Measurements from ENCODE around the gene PKP3. TPM values are rescaled to one million over a fixed set of nuclear protein-coding genes. Genes with fewer than 3 reads are reported as not detected.
"Not testable (repeated sequence)": the region's sequence is repeated elsewhere in the genome, so short reads cannot be mapped to it uniquely, and the experiment has no call there.

PKP3 gene
- total RNA-seq, 4 donors from 2014 or later = 4.6 to 16.2 (median 13.5) TPM

- H3K4me1 ChIP-seq = peaks cover 0 to 29% (median 13%) of the 10 kb centered on the region in 4 donors
- H3K27ac ChIP-seq = no peak overlapping the region
- no peaks in the 10 kb centered on the region for H3K27me3 ChIP-seq
- DNase-seq (ENCODE audit: low spot score in 2 of 2) = no peak
- H3K9me3 ChIP-seq = no peaks in the 10 kb centered on the region
- 87 to 93% methylated on average over 6 to 15 of the region's 15 CpGs for WGBS, 2 donors
- no peak overlapping the region for H3K4me3 ChIP-seq
- no peaks in the 10 kb centered on the region for H3K36me3 ChIP-seq
- TF ChIP-seq CTCF (IDR thresholded peaks at IDR 0.05) (no peak), EP300 (IDR thresholded peaks at IDR 0.05) (no peak), POLR2A (IDR thresholded peaks at IDR 0.05) (no peak)
Observed at GRCh38 chr11:408154-409007, 14.4 kb downstream of the PKP3 start.

- no peaks in the 10 kb centered on the region for H3K9me3 ChIP-seq
- 93 to 100% methylated on average over 3 to 4 of the region's 7 CpGs for WGBS, 2 donors
- no peak overlapping the region for H3K27ac ChIP-seq
- DNase-seq (ENCODE audit: low spot score in 2 of 2) = no peak
- H3K36me3 ChIP-seq = no peaks in the 10 kb centered on the region
- no peak for TF ChIP-seq EP300 (IDR thresholded peaks at IDR 0.05)
- TF ChIP-seq CTCF (IDR thresholded peaks at IDR 0.05) = no peak
- no peak for TF ChIP-seq POLR2A (IDR thresholded peaks at IDR 0.05)
- no peak overlapping the region for H3K4me3 ChIP-seq
- no peaks in the 10 kb centered on the region for H3K27me3 ChIP-seq
- H3K4me1 ChIP-seq = peaks cover 0 to 29% (median 13%) of the 10 kb centered on the region in 4 donors
Observed at GRCh38 chr11:409008-409599, 15.1 kb downstream of the PKP3 start.

GRCh38 chr11:409600-410483 lies 15.8 kb downstream of the PKP3 start:
- Histone ChIP-seq H3K27ac (no peak overlapping the region), H3K4me3 (no peak overlapping the region), H3K27me3 (peaks cover 0 to under 1% of the 10 kb centered on the region in 2 donors), H3K36me3 (no peaks in the 10 kb centered on the region), H3K4me1 (peaks cover 0 to 27% (median 13%) of the 10 kb centered on the region in 4 donors), H3K9me3 (no peaks in the 10 kb centered on the region)
- TF ChIP-seq EP300 (IDR thresholded peaks at IDR 0.05) (no peak), POLR2A (IDR thresholded peaks at IDR 0.05) (no peak), CTCF (IDR thresholded peaks at IDR 0.05) (no peak)
- WGBS, 2 donors = 66 to 73% methylated on average over 13 to 18 of the region's 18 CpGs
- no peak for DNase-seq (ENCODE audit: low spot score in 2 of 2)

DNA sequence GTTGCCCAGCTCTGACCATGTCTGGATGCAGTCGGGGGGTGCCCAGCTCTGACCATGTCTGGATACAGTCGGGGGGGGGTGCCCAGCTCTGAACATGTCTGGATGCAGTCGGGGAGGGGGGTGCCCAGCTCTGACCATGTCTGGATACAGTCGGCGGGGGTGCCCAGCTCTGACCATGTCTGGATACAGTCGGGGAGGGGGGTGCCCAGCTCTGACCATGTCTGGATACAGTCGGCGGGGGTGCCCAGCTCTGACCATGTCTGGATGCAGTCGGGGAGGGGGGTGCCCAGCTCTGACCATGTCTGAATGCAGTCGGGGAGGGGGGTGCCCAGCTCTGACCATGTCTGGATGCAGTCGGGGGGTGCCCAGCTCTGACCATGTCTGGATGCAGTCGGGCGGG lies 16.7 kb downstream of the PKP3 start:
- H3K27ac ChIP-seq; H3K36me3 ChIP-seq; H3K27me3 ChIP-seq; H3K4me3 ChIP-seq; DNase-seq (ENCODE audit: low spot score in 2 of 2); H3K9me3 ChIP-seq: not testable (repeated sequence)
- peaks cover 0 to 23% (median 16%) of the 10 kb centered on the region in 4 donors for H3K4me1 ChIP-seq
- WGBS, 2 donors = no CpG with 5 or more reads among the region's 13 CpGs

DNA sequence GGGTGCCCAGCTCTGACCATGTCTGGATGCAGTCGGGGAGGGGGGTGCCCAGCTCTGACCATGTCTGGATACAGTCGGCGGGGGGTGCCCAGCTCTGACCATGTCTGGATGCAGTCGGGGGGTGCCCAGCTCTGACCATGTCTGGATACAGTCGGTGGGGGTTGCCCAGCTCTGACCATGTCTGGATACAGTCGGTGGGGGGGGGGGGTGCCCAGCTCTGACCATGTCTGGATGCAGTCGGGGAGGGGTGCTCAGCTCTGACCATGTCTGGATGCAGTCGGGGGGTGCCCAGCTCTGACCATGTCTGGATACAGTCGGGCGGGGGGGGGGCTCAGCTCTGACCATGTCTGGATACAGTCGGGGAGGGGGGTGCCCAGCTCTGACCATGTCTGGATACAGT lies 17.5 kb downstream of the PKP3 start:
- not testable (repeated sequence) for H3K36me3 ChIP-seq; H3K27ac ChIP-seq; H3K4me3 ChIP-seq; DNase-seq (ENCODE audit: low spot score in 2 of 2); H3K9me3 ChIP-seq
- Histone ChIP-seq H3K27me3 (peaks cover 0 to 17% of the 10 kb centered on the region in 2 donors), H3K4me1 (peaks cover 0 to 23% (median 8%) of the 10 kb centered on the region in 4 donors)
- no CpG with 5 or more reads among the region's 11 CpGs for WGBS, 2 donors
